ENCODE measurements around the gene LAPTM5. TPM values are rescaled to one million over a fixed set of nuclear protein-coding genes. Genes with fewer than 3 reads are reported as not detected.

LAPTM5 gene
- total and polyA plus RNA-seq, 8 donors, result 4.6 to 48.4 (median 35.4) TPM

- no peak for DNase-seq
- TF ChIP-seq POLR2A (IDR thresholded peaks at IDR 0.05) (no peak), EP300 (IDR thresholded peaks at IDR 0.05) (no peak), POLR2AphosphoS5 (IDR thresholded peaks at IDR 0.05) (no peak)
- H3K27ac ChIP-seq, result no peak overlapping the region
- WGBS, 5 donors, result 69 to 81% (median 71%) methylated on average over 12 to 15 of the region's 15 CpGs
- intact Hi-C loops (cut with DNase I; ENCODE audit: low total_unique reads), result no loop called here
- H3K4me3 ChIP-seq, result no peak overlapping the region
- peaks cover 0 to 41% (median 5%) of the 10 kb centered on the region in 4 donors for H3K4me1 ChIP-seq
- H3K27me3 ChIP-seq, result no peaks in the 10 kb centered on the region
- no peaks in the 10 kb centered on the region for H3K9me3 ChIP-seq
- H3K36me3 ChIP-seq, result peaks cover 0 to 62% (median 34%) of the 10 kb centered on the region in 4 donors
These were observed 17.0 kb downstream of the LAPTM5 start for GRCh38 chr1:30740251-30741238.

GRCh38 chr1:30739601-30740000, 18.0 kb downstream of the LAPTM5 start:
- no peak for DNase-seq
- H3K4me3 ChIP-seq, result no peak overlapping the region
- WGBS, 5 donors, result 74 to 100% (median 86%) methylated on average over 4 to 8 of the region's 8 CpGs
- H3K9me3 ChIP-seq, result no peaks in the 10 kb centered on the region
- intact Hi-C loops (cut with DNase I; ENCODE audit: low total_unique reads), result no loop called here
- TF ChIP-seq POLR2A (IDR thresholded peaks at IDR 0.05) (no peak), CTCF (IDR thresholded peaks at IDR 0.05) (no peak), EP300 (IDR thresholded peaks at IDR 0.05) (no peak), POLR2AphosphoS5 (IDR thresholded peaks at IDR 0.05) (no peak)
- H3K27ac ChIP-seq, result no peak overlapping the region
- H3K27me3 ChIP-seq, result no peaks in the 10 kb centered on the region
- H3K4me1 ChIP-seq, result peaks cover 0 to 32% (median 4%) of the 10 kb centered on the region in 4 donors
- H3K36me3 ChIP-seq, result peaks cover 0 to 72% (median 38%) of the 10 kb centered on the region in 4 donors

DNA sequence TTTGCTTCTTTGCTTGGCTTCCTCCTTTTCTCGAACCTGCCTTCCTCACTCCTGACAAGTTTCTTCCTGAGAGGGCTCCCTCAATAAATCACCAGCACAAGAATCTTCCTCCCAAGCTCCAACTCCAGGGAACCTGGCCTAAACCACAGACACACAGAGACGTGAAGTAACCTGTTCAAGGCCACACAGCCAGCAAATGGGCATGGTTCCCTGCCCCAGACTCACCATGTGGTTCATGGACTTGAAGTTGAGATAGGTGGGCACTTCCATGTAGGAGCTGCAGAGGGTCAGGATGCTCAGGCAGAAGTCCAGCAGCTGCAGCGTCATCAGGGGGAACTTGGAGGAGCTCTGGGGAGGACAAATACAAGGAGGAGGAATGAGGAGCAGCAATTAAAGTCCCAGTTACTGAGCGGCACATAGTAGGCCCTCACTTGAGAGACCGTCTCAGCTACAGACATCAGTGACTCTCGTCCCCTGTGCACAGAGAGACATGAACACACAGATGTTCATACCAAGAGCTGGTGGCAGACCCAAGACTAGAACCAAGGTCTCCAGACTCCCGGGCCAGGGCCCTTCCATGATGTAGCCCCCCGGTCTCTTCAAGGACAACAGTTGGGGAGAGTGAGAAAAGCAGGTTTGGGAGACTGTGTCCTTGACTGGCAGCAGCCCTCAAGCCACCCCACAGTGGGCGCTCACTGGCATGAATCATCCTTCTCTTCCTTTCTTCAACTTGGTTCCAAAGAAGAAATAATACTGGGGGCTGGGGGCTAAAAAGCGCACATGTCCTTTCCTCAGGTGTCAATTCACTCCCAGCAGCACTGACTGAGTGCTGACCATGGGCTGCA, 18.6 kb downstream of the LAPTM5 start:
- peaks cover 0 to 77% (median 40%) of the 10 kb centered on the region in 4 donors for H3K36me3 ChIP-seq
- no peak overlapping the region for H3K4me3 ChIP-seq
- TF ChIP-seq CTCF (IDR thresholded peaks at IDR 0.05) (no peak), POLR2AphosphoS5 (IDR thresholded peaks at IDR 0.05) (no peak)
- intact Hi-C loops (cut with DNase I; ENCODE audit: low total_unique reads), result no loop called here
- H3K27ac ChIP-seq, result no peak overlapping the region
- no peaks in the 10 kb centered on the region for H3K9me3 ChIP-seq
- no peak for DNase-seq
- H3K4me1 ChIP-seq, result peaks cover 0 to 27% (median 4%) of the 10 kb centered on the region in 4 donors
- H3K27me3 ChIP-seq, result no peaks in the 10 kb centered on the region
- 87 to 93% (median 89%) methylated on average over 10 of the region's 10 CpGs for WGBS, 5 donors

DNA sequence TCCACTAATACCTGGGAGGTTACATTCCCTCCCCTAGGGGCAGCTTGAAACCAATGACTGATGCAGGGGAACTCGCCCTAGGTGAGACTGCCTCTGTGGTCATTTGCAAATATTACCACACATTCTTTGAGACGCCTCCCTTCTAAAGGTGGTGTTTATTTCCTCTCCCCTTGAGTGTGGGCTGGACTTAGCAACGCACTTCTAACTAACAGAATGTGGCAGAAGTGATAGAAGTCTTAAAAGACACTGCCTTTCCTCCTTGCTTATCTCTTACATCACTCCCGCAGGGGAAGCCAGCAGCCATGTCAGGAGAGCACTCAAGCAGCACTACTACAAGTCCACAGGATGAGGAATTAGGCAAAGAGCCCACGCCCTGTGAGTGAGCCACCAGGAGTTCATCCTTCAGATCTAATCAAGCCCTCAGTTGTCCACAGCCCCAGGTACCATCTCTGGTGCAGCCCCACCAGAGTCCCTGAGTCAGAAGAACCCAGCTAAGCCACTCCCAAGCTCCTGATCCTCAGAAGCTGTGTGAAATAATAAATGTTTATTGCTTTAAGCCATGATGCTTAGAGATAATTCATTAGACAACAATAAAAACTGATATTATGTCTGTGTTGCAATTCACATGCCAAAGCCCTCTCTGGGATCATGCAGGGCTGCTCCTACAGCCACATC, 19.4 kb downstream of the LAPTM5 start:
- Histone ChIP-seq H3K36me3 (peaks cover 0 to 84% (median 41%) of the 10 kb centered on the region in 4 donors), H3K9me3 (no peaks in the 10 kb centered on the region), H3K27me3 (no peaks in the 10 kb centered on the region), H3K4me3 (no peak overlapping the region), H3K4me1 (peaks cover 0 to 21% (median 4%) of the 10 kb centered on the region in 4 donors), H3K27ac (no peak overlapping the region)
- intact Hi-C loops (cut with DNase I; ENCODE audit: low total_unique reads), result no loop called here
- WGBS, 5 donors, result 51 to 74% (median 62%) methylated on average over 5 of the region's 5 CpGs
- TF ChIP-seq EP300 (IDR thresholded peaks at IDR 0.05), result no peak
- no peak for TF ChIP-seq POLR2AphosphoS5 (IDR thresholded peaks at IDR 0.05)
- TF ChIP-seq CTCF (IDR thresholded peaks at IDR 0.05), result no peak
- no peak for TF ChIP-seq POLR2A (IDR thresholded peaks at IDR 0.05)
- no peak for DNase-seq
